ENCODE results near the gene HES6.

The HES6 gene

GRCh38 chr2:238254095-238254723 is 14.4 kb upstream of the HES6 start:
- DNase-seq: no peak

GRCh38 chr2:238252766-238253630 is 13.2 kb upstream of the HES6 start:
- no peak for DNase-seq
- Histone ChIP-seq H3K36me3 (peaks cover 38% of the 10 kb centered on the region), H3K4me3 (ENCODE audit: low read depth, low read length) (no peak overlapping the region), H3K27me3 (no peaks in the 10 kb centered on the region), H3K4me1 (peaks cover 7% of the 10 kb centered on the region), H3K9me3 (no peaks in the 10 kb centered on the region)
- TF ChIP-seq CTCF (IDR thresholded peaks at IDR 0.05; ENCODE audit: low read depth, low read length): no peak

More at GRCh38 chr2:238254095-238254723, 14.4 kb upstream of the HES6 start:
- Histone ChIP-seq H3K27me3 (no peaks in the 10 kb centered on the region), H3K4me1 (peaks cover 7% of the 10 kb centered on the region), H3K9me3 (no peaks in the 10 kb centered on the region), H3K36me3 (peaks cover 41% of the 10 kb centered on the region), H3K4me3 (ENCODE audit: low read depth, low read length) (no peak overlapping the region)
- no peak for TF ChIP-seq CTCF (IDR thresholded peaks at IDR 0.05; ENCODE audit: low read depth, low read length)

- no peaks in the 10 kb centered on the region for H3K9me3 ChIP-seq
- DNase-seq: no peak
- H3K27me3 ChIP-seq: no peaks in the 10 kb centered on the region
- peaks cover 7% of the 10 kb centered on the region for H3K4me1 ChIP-seq
- H3K36me3 ChIP-seq: peaks cover 35% of the 10 kb centered on the region
- no peak overlapping the region for H3K4me3 ChIP-seq (ENCODE audit: low read depth, low read length)
- no peak for TF ChIP-seq CTCF (IDR thresholded peaks at IDR 0.05; ENCODE audit: low read depth, low read length)
Measured at GRCh38 chr2:238251986-238252385, 12.1 kb upstream of the HES6 start.

- no peak for DNase-seq
- no peak for TF ChIP-seq CTCF (IDR thresholded peaks at IDR 0.05; ENCODE audit: low read depth, low read length)
- Histone ChIP-seq H3K27me3 (no peaks in the 10 kb centered on the region), H3K36me3 (peaks cover 32% of the 10 kb centered on the region), H3K4me1 (peaks cover 5% of the 10 kb centered on the region), H3K4me3 (ENCODE audit: low read depth, low read length) (no peak overlapping the region), H3K9me3 (no peaks in the 10 kb centered on the region)
Measured at GRCh38 chr2:238251331-238251730, 11.5 kb upstream of the HES6 start.

- peaks cover 27% of the 10 kb centered on the region for H3K36me3 ChIP-seq
- no peak for TF ChIP-seq CTCF (IDR thresholded peaks at IDR 0.05; ENCODE audit: low read depth, low read length)
- peaks cover under 1% of the 10 kb centered on the region; the same call in 1 of the 2 replicates for H3K4me1 ChIP-seq
- no peaks in the 10 kb centered on the region for H3K9me3 ChIP-seq
- DNase-seq: no peak
- H3K27me3 ChIP-seq: no peaks in the 10 kb centered on the region
- no peak overlapping the region for H3K4me3 ChIP-seq (ENCODE audit: low read depth, low read length)
Measured at GRCh38 chr2:238250896-238251295, 11.1 kb upstream of the HES6 start.

Data from BE2C (cell line).